ENCODE results near the gene FAM20C. TPM values are rescaled to one million over a fixed set of nuclear protein-coding genes. Genes with fewer than 3 reads are reported as not detected.

The FAM20C gene
- total RNA-seq: 10 to 100 TPM in 1 of 5 experiments, 1 to 10 TPM in 3, under 1 TPM in 1; 0.22 to 27.0 (median 4.6) TPM
- polyA plus RNA-seq: not detected
- total RNA-seq: not detected

DNA sequence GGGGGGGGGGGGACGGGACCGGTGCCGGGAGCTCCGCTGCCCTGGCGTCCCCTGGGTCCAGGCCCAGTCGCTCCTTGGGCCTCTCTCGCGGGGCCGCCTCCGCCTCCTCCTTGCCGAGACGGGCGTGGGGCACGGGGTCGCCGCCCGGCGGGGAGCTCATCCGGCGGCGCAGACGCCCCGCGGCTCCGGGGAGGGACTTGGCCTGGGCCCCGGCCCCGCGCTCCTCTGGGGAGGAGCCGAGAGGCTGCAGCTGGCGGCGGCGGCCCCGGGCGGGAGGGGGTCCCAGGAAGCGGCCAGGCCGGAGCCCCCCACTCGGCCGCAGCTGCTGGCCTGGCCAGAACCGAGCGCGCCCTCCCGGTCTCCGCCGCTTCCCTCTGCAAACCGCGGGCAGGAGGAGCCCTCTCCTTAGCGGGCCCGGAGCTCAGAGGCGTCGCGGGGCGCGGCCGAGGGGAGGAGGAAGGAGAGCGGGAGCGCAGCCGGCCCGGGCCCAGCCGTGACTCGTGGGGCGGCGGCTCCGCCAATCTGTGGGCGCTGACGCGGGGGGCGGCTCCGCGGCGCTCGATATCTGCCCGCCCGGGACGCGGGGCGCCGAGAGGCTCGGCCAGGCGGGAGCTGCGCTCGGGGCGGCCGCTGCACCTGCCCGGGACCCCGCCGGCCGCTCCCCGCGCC, at the start of gene FAM20C:
Gene FAM20C, plus strand, starts transcription at position 591 of the 669 bp plus-strand sequence. CDS start 629 bp downstream, outside the sequence.
- H3K36me3 Mint-ChIP-seq: peaks cover 0 to 3% (median 0%) of the 10 kb centered on the region in 5 donors
- H3K4me3 Mint-ChIP-seq: peak within 1 kb of the TSS; percentile 67 to 93 (median 83)
- POLR2A ChIA-PET: interaction anchor here (1.3 kb wide), 1 partner anchor 42 kb away, joined by 4 read pairs; no protein-coding TSS in a partner anchor

DNA sequence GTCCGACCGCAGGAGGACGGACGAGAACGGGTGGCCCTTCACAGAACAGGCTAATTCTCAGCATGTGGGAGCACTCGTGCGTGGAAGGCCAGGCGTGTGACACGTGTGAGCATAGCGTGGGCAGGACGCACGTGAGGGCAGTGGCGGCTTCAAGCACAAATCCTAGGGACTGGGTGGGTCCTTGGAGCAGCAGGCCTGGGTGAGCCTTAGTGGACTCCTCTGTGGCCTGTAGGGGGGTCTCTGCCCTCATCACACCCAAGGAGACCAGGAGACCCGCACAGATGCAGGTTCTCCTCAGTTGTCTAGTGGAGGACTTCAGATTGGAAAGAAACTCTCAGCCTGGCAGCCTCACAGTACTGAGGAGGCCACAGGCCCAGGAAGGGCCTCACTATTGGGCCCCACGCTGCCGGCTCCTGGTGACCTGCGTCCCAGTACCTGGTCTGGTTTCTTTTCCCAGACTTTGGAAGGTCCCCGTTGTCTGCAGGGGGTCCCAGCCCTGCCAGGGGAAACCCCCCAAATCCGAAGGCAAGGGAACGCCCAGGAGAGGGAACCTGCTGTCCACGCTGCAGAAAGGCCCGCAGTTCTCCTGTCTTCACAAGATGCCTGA, 49.1 kb upstream of the FAM20C start:
- H3K9me3 ChIP-seq (ENCODE audit: control insufficient read depth in 2 of 3, low read length in 3 of 3): no peaks in the 10 kb centered on the region
- no peak overlapping the region for H3K27ac ChIP-seq (ENCODE audit: low read depth, low read length)
- ATAC-seq (no peak), DNase-seq (no peak)
- peaks cover 0 to 3% (median 0%) of the 10 kb centered on the region in 11 donors for H3K9me3 Mint-ChIP-seq
- CTCF ChIA-PET: no interaction called here
- POLR2A ChIA-PET: no interaction called here
- no peak overlapping the region for H3K4me3 ChIP-seq (ENCODE audit: low read length)
- H3K27me3 ChIP-seq (ENCODE audit: control insufficient read depth in 2 of 2, insufficient read depth in 2 of 2, low read length in 2 of 2): no peaks in the 10 kb centered on the region
- intact Hi-C loops (cut with micrococcal nuclease): no loop called here
- no peak overlapping the region for H3K27ac Mint-ChIP-seq
- peaks cover 0 to 2% of the 10 kb centered on the region in 2 donors for H3K4me1 ChIP-seq (ENCODE audit: control insufficient read depth in 2 of 2, insufficient read depth in 2 of 2, low read length in 2 of 2)
- peaks cover 0 to 14% (median 9%) of the 10 kb centered on the region in 5 donors for H3K36me3 Mint-ChIP-seq
- no peaks in the 10 kb centered on the region for H3K36me3 ChIP-seq (ENCODE audit: control insufficient read depth in 2 of 3, insufficient read depth in 3 of 3, low read length in 3 of 3)
- peaks cover 0 to 2% (median 0%) of the 10 kb centered on the region in 7 donors for H3K4me1 Mint-ChIP-seq
- no peak overlapping the region for H3K4me3 Mint-ChIP-seq
- H3K27me3 Mint-ChIP-seq: peaks cover 0 to 5% (median 0%) of the 10 kb centered on the region in 5 donors

More for the DNA sequence above, at the start of gene FAM20C:
- H3K4me1 ChIP-seq (ENCODE audit: control insufficient read depth in 2 of 2, insufficient read depth in 2 of 2, low read length in 2 of 2): no peaks in the 10 kb centered on the region
- CTCF ChIA-PET: no interaction called here
- H3K9me3 ChIP-seq (ENCODE audit: control insufficient read depth in 2 of 3, low read length in 3 of 3): no peaks in the 10 kb centered on the region
- ATAC-seq: peak; percentile 92
- Mint-ChIP-seq H3K27me3 (peaks cover 32 to 52% (median 37%) of the 10 kb centered on the region in 5 donors), H3K4me1 (peaks cover 0 to 6% (median 4%) of the 10 kb centered on the region in 7 donors), H3K27ac (peak within 1 kb of the TSS in 1 of 9 donors; percentile 78), H3K9me3 (no peaks in the 10 kb centered on the region)
- intact Hi-C loops (cut with micrococcal nuclease): no loop called here
- no peaks in the 10 kb centered on the region for H3K36me3 ChIP-seq (ENCODE audit: control insufficient read depth in 2 of 3, insufficient read depth in 3 of 3, low read length in 3 of 3)
- DNase-seq: peak; percentile 4 to 45 (median 25)
- peak within 1 kb of the TSS; percentile 20 for H3K4me3 ChIP-seq (ENCODE audit: low read length)
- no peak within 1 kb of the TSS for H3K27ac ChIP-seq (ENCODE audit: low read depth, low read length)
- H3K27me3 ChIP-seq (ENCODE audit: control insufficient read depth in 2 of 2, insufficient read depth in 2 of 2, low read length in 2 of 2): peaks cover 0 to 5% of the 10 kb centered on the region in 2 donors

DNA sequence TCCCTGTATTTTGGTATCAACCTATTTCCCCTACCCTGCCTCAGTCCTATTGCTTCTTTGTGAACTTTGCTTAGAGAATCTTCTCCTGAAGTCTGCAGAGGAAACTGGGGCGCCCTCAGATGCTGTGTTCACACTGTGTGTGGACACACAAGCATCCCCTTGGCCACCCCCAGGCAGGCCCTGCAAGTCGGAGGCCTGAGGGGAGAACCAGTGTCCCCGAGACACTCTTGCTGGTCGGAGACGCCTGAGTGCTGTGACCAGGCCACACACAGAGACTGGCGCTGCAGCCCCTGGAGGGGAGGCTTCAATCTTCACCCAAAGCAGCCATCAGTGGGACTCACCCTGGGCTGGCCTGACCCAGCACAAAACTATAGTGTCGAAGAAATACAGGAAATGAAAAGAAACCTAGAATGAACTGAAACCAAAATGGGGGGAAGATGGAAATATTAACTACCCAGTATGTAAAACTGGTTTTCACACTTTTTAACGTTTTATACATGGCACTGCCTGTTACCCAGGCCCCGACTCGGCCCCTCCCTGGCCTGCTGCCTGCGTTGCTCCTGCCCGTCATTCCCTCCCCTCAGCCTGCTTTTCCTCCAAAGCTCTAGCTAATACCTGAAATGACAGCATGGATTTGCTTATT, 48.4 kb upstream of the FAM20C start:
- no peak for DNase-seq
- POLR2A ChIA-PET: no interaction called here
- peaks cover 0 to 4% (median 0%) of the 10 kb centered on the region in 5 donors for H3K27me3 Mint-ChIP-seq

DNA sequence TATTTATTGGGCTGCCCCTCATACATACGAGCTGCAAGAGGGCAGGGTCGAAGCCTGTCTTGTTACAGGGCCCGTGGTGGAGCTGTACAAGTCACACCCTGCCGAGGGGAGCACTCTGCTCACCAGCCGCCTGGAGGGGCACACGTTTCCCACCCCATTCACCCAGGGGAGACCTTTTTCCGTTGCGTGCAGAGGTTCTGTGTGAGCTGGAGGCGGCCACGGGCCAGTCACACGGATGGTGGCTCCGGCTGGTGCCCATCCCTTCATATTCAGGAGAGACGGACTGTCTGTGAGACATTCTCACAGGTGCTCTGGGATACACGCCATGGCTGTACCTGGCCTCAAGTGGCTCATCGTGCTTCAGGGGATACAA, 47.9 kb upstream of the FAM20C start:
- Histone ChIP-seq H3K4me1 (ENCODE audit: control insufficient read depth in 2 of 2, insufficient read depth in 2 of 2, low read length in 2 of 2) (peaks cover 6% of the 10 kb centered on the region in 2 donors), H3K36me3 (ENCODE audit: control insufficient read depth in 2 of 3, insufficient read depth in 3 of 3, low read length in 3 of 3) (no peaks in the 10 kb centered on the region), H3K9me3 (ENCODE audit: control insufficient read depth in 2 of 3, low read length in 3 of 3) (no peaks in the 10 kb centered on the region), H3K27ac (ENCODE audit: low read depth, low read length) (no peak overlapping the region), H3K27me3 (ENCODE audit: control insufficient read depth in 2 of 2, insufficient read depth in 2 of 2, low read length in 2 of 2) (no peaks in the 10 kb centered on the region), H3K4me3 (ENCODE audit: low read length) (no peak overlapping the region)
- H3K27ac Mint-ChIP-seq: no peak overlapping the region
- ChIA-PET CTCF (no interaction called here), POLR2A (no interaction called here)
- no peak overlapping the region for H3K4me3 Mint-ChIP-seq
- DNase-seq: no peak
- peaks cover 0 to 4% (median 0%) of the 10 kb centered on the region in 5 donors for H3K27me3 Mint-ChIP-seq
- intact Hi-C loops (cut with micrococcal nuclease): no loop called here
- peaks cover 0 to 14% (median 9%) of the 10 kb centered on the region in 5 donors for H3K36me3 Mint-ChIP-seq
- H3K4me1 Mint-ChIP-seq: peaks cover 0 to 11% (median 7%) of the 10 kb centered on the region in 7 donors
- ATAC-seq: no peak
- H3K9me3 Mint-ChIP-seq: peaks cover 0 to 5% (median 0%) of the 10 kb centered on the region in 11 donors

More for the DNA sequence above, 48.4 kb upstream of the FAM20C start:
- Histone ChIP-seq H3K4me1 (ENCODE audit: control insufficient read depth in 2 of 2, insufficient read depth in 2 of 2, low read length in 2 of 2) (peaks cover 6% of the 10 kb centered on the region in 2 donors), H3K9me3 (ENCODE audit: control insufficient read depth in 2 of 3, low read length in 3 of 3) (no peaks in the 10 kb centered on the region), H3K4me3 (ENCODE audit: low read length) (no peak overlapping the region), H3K36me3 (ENCODE audit: control insufficient read depth in 2 of 3, insufficient read depth in 3 of 3, low read length in 3 of 3) (no peaks in the 10 kb centered on the region), H3K27ac (ENCODE audit: low read depth, low read length) (no peak overlapping the region), H3K27me3 (ENCODE audit: control insufficient read depth in 2 of 2, insufficient read depth in 2 of 2, low read length in 2 of 2) (no peaks in the 10 kb centered on the region)
- Mint-ChIP-seq H3K27ac (no peak overlapping the region), H3K36me3 (peaks cover 0 to 14% (median 9%) of the 10 kb centered on the region in 5 donors), H3K9me3 (peaks cover 0 to 3% (median 0%) of the 10 kb centered on the region in 11 donors), H3K4me1 (peaks cover 0 to 6% (median 4%) of the 10 kb centered on the region in 7 donors), H3K4me3 (no peak overlapping the region)
- CTCF ChIA-PET: no interaction called here
- ATAC-seq: no peak
- intact Hi-C loops (cut with micrococcal nuclease): no loop called here

DNA sequence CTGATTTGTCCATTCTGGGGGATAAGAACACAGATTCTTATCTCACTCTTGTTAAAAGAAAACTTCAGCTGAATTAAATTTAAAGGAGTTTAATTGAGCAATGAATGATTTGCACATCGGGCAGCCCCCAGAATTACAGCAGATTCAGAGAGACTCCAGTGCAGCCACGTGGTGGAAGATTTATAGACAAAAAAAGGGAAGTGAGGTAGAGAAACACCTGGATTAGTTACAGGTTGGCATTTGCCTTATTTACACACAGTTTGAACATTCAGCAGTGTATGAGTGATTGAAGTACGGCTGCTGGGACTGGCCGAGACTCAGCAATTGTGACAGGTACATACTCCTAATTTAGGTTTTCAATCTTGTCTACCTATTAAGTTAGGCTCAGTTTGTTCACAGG, 46.5 kb upstream of the FAM20C start:
- Histone ChIP-seq H3K27me3 (ENCODE audit: control insufficient read depth in 2 of 2, insufficient read depth in 2 of 2, low read length in 2 of 2) (no peaks in the 10 kb centered on the region), H3K4me1 (ENCODE audit: control insufficient read depth in 2 of 2, insufficient read depth in 2 of 2, low read length in 2 of 2) (peaks cover 18 to 19% of the 10 kb centered on the region in 2 donors), H3K9me3 (ENCODE audit: control insufficient read depth in 2 of 3, low read length in 3 of 3) (no peaks in the 10 kb centered on the region), H3K4me3 (ENCODE audit: low read length) (no peak overlapping the region), H3K27ac (ENCODE audit: low read depth, low read length) (no peak overlapping the region), H3K36me3 (ENCODE audit: control insufficient read depth in 2 of 3, insufficient read depth in 3 of 3, low read length in 3 of 3) (no peaks in the 10 kb centered on the region)
- peaks cover 9 to 25% (median 19%) of the 10 kb centered on the region in 7 donors for H3K4me1 Mint-ChIP-seq
- no peak for ATAC-seq
- CTCF ChIA-PET: no interaction called here
- POLR2A ChIA-PET: no interaction called here
- no peak overlapping the region for H3K4me3 Mint-ChIP-seq
- H3K36me3 Mint-ChIP-seq: peaks cover 0 to 14% (median 9%) of the 10 kb centered on the region in 5 donors
- H3K27ac Mint-ChIP-seq: no peak overlapping the region
- DNase-seq: no peak
- peaks cover 0 to 4% (median 0%) of the 10 kb centered on the region in 5 donors for H3K27me3 Mint-ChIP-seq
- intact Hi-C loops (cut with micrococcal nuclease): loop anchor here (5.0 kb wide), 6 partner anchors 456 to 1016 kb away; partner anchors contain the start of genes COX19 (in 1 of the 2), DNAAF5 (in 1 of the 2), GPR146 (in 1 of the 2) and PRKAR1B (in 1 of the 2)
- H3K9me3 Mint-ChIP-seq: peaks cover 0 to 6% (median 0%) of the 10 kb centered on the region in 11 donors

DNA sequence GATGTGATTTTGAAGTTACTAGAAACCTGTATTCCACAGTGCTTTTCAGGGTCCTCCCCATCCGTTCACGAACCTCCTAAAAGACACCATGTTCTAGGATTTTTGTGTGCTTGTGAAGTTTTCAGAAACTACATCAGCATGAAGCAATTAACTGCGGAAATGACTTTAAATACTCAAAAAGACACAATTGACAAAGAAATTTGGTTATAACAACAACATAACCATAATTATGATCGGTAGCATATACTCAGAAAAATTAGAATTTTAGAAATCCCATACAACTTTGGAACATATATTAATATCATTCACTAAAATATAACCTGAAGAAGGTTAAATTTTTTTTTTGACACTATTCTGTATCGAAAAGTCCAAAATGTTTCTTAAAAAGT, 43.8 kb upstream of the FAM20C start:
- peaks cover 18 to 19% of the 10 kb centered on the region in 2 donors for H3K4me1 ChIP-seq (ENCODE audit: control insufficient read depth in 2 of 2, insufficient read depth in 2 of 2, low read length in 2 of 2)
- Mint-ChIP-seq H3K4me3 (peak overlapping the region; percentile 80 to 97 (median 91)), H3K9me3 (peaks cover 0 to 6% (median 0%) of the 10 kb centered on the region in 11 donors), H3K27me3 (peaks cover 0 to 4% (median 0%) of the 10 kb centered on the region in 5 donors), H3K36me3 (peaks cover 0 to 14% (median 9%) of the 10 kb centered on the region in 5 donors), H3K4me1 (peaks cover 9 to 25% (median 20%) of the 10 kb centered on the region in 7 donors), H3K27ac (peak overlapping the region; percentile 94 to 100 (median 99))
- peak overlapping the region; percentile 82 for H3K27ac ChIP-seq (ENCODE audit: low read depth, low read length)
- ATAC-seq (no peak), DNase-seq (no peak)
- CTCF ChIA-PET: interaction anchor here (0.6 kb wide), 1 partner anchor 921 kb away, joined by 3 read pairs; no protein-coding TSS in a partner anchor
- no peaks in the 10 kb centered on the region for H3K36me3 ChIP-seq (ENCODE audit: control insufficient read depth in 2 of 3, insufficient read depth in 3 of 3, low read length in 3 of 3)
- H3K4me3 ChIP-seq (ENCODE audit: low read length): peak overlapping the region; percentile 52
- no peaks in the 10 kb centered on the region for H3K27me3 ChIP-seq (ENCODE audit: control insufficient read depth in 2 of 2, insufficient read depth in 2 of 2, low read length in 2 of 2)
- H3K9me3 ChIP-seq (ENCODE audit: control insufficient read depth in 2 of 3, low read length in 3 of 3): no peaks in the 10 kb centered on the region
- POLR2A ChIA-PET: interaction anchor here (0.6 to 1.0 kb wide), 3 partner anchors 10 to 1551 kb away, joined by 3 read pairs; a partner anchor contains a TSS
- intact Hi-C loops (cut with micrococcal nuclease): loop anchor here (2.0 to 5.0 kb wide), 7 partner anchors 454 to 1014 kb away; partner anchors contain the start of genes COX19 (in 1 of the 2), DNAAF5 (in 1 of the 2), GPR146 (in 1 of the 2) and PRKAR1B (in 1 of the 2)
